ENCODE measurements around the gene PRRG4. TPM values are rescaled to one million over a fixed set of nuclear protein-coding genes. Genes with fewer than 3 reads are reported as not detected.

PRRG4 gene
- total RNA-seq, 120 experiments from 2014 or later: 0.11 to 1.7 (median 0.38) TPM; not detected in 2

Other genes starting within 250 kb of the PRRG4 start
- gene EIF3M, start 246.1 kb upstream of the PRRG4 start, total RNA-seq: 100 to 1,000 TPM in 58 of 120 experiments, 10 to 100 TPM in 62; 63.1 to 130 (median 99.4) TPM
- under 1 TPM in 3 of 120 experiments, not detected in 117; 0.07 to 0.43 (median 0.31) TPM for gene CCDC73, start 35.3 kb upstream of the PRRG4 start, total RNA-seq
- 10 to 100 TPM; 31.1 to 56.7 (median 40.8) TPM for gene QSER1, start 62.9 kb downstream of the PRRG4 start, total RNA-seq
- gene DEPDC7, start 186.0 kb downstream of the PRRG4 start, total RNA-seq: 1 to 10 TPM in 116 of 120 experiments, under 1 TPM in 4; 0.35 to 9.8 (median 2.9) TPM
- gene TCP11L1, start 209.6 kb downstream of the PRRG4 start, total RNA-seq: 10 to 100 TPM; 37.5 to 87.1 (median 67.2) TPM